ENCODE measurements around the gene SAE1. TPM values are rescaled to one million over a fixed set of nuclear protein-coding genes. Genes with fewer than 3 reads are reported as not detected.

The SAE1 gene
- total and polyA plus RNA-seq, 7 donors = 50.5 to 191 (median 109) TPM

GRCh38 chr19:47110521-47111005 lies 20.1 kb upstream of the SAE1 start:
- H3K27me3 ChIP-seq = no peaks in the 10 kb centered on the region
- DNase-seq = no peak
- 1 to 2% methylated on average over 12 of the region's 12 CpGs for WGBS, 2 donors
- intact Hi-C loops (cut with DNase I) = loop anchor here (5.0 kb wide), 1 partner anchor 248 kb away; the partner anchor contains the start of gene ARHGAP35
- H3K9me3 ChIP-seq = no peaks in the 10 kb centered on the region
- H3K4me3 ChIP-seq = peak overlapping the region; percentile 78 to 98 (median 97)
- H3K4me1 ChIP-seq = peaks cover 0 to 55% (median 52%) of the 10 kb centered on the region in 4 donors
- H3K27ac ChIP-seq = peak overlapping the region; percentile 97 to 100 (median 100)
- no peaks in the 10 kb centered on the region for H3K36me3 ChIP-seq
- TF ChIP-seq CTCF (IDR thresholded peaks at IDR 0.05) (no peak), POLR2AphosphoS5 (IDR thresholded peaks at IDR 0.05) (peak in 2 of 4 donors; percentile 8 to 13), EP300 (IDR thresholded peaks at IDR 0.05) (no peak), POLR2A (IDR thresholded peaks at IDR 0.05) (no peak)

- H3K4me1 ChIP-seq = peaks cover 0 to 50% (median 48%) of the 10 kb centered on the region in 4 donors
- TF ChIP-seq POLR2AphosphoS5 (IDR thresholded peaks at IDR 0.05) (no peak), EP300 (IDR thresholded peaks at IDR 0.05) (no peak), POLR2A (IDR thresholded peaks at IDR 0.05) (no peak), CTCF (IDR thresholded peaks at IDR 0.05) (no peak)
- no peaks in the 10 kb centered on the region for H3K9me3 ChIP-seq
- no peaks in the 10 kb centered on the region for H3K27me3 ChIP-seq
- intact Hi-C loops (cut with DNase I) = loop anchor here (5.0 kb wide), 1 partner anchor 249 kb away; the partner anchor contains the start of gene ARHGAP35
- peak overlapping the region; percentile 97 to 100 (median 100) for H3K27ac ChIP-seq
- WGBS, 2 donors = 0% methylated on average over 35 of the region's 35 CpGs
- peak; percentile 71 for DNase-seq
- H3K4me3 ChIP-seq = peak overlapping the region; percentile 78 to 98 (median 97)
- H3K36me3 ChIP-seq = no peaks in the 10 kb centered on the region
Observed at GRCh38 chr19:47111006-47111621, 19.5 kb upstream of the SAE1 start.

- no peaks in the 10 kb centered on the region for H3K36me3 ChIP-seq
- intact Hi-C loops (cut with DNase I) = loop anchor here (5.0 kb wide), 1 partner anchor 249 kb away; the partner anchor contains the start of gene ARHGAP35
- H3K27me3 ChIP-seq = no peaks in the 10 kb centered on the region
- TF ChIP-seq POLR2AphosphoS5 (IDR thresholded peaks at IDR 0.05) (no peak), CTCF (IDR thresholded peaks at IDR 0.05) (no peak), EP300 (IDR thresholded peaks at IDR 0.05) (no peak), POLR2A (IDR thresholded peaks at IDR 0.05) (no peak)
- H3K27ac ChIP-seq = peak overlapping the region; percentile 97 to 100 (median 100)
- H3K4me3 ChIP-seq = peak overlapping the region; percentile 78 to 98 (median 97)
- peaks cover 0 to 43% (median 42%) of the 10 kb centered on the region in 4 donors for H3K4me1 ChIP-seq
- WGBS, 2 donors = 1% methylated on average over 24 of the region's 24 CpGs
- no peak for DNase-seq
- no peaks in the 10 kb centered on the region for H3K9me3 ChIP-seq
Observed at GRCh38 chr19:47111682-47112165, 18.9 kb upstream of the SAE1 start.

- Histone ChIP-seq H3K4me1 (peaks cover 0 to 37% (median 35%) of the 10 kb centered on the region in 4 donors), H3K36me3 (no peaks in the 10 kb centered on the region), H3K27ac (peak overlapping the region; percentile 97 to 100 (median 100)), H3K4me3 (peak overlapping the region; percentile 78 to 98 (median 97)), H3K27me3 (no peaks in the 10 kb centered on the region), H3K9me3 (no peaks in the 10 kb centered on the region)
- WGBS, 2 donors = 0 to 1% methylated on average over 84 to 85 of the region's 85 CpGs
- intact Hi-C loops (cut with DNase I) = loop anchor here (5.0 kb wide), 1 partner anchor 250 kb away; the partner anchor contains the start of gene ARHGAP35
- peak; percentile 96 for DNase-seq
- no peak for TF ChIP-seq EP300 (IDR thresholded peaks at IDR 0.05)
- TF ChIP-seq POLR2AphosphoS5 (IDR thresholded peaks at IDR 0.05) = peak; percentile 78 to 95 (median 86)
- TF ChIP-seq POLR2A (IDR thresholded peaks at IDR 0.05) = peak; percentile 70 to 81
- no peak for TF ChIP-seq CTCF (IDR thresholded peaks at IDR 0.05)
Observed at GRCh38 chr19:47112166-47112996, 18.3 kb upstream of the SAE1 start.
